ENCODE data around the gene C16orf95.
"Not testable (repeated sequence)": the region's sequence is repeated elsewhere in the genome, so short reads cannot be mapped to it uniquely, and the experiment has no call there.

C16orf95 gene

DNA sequence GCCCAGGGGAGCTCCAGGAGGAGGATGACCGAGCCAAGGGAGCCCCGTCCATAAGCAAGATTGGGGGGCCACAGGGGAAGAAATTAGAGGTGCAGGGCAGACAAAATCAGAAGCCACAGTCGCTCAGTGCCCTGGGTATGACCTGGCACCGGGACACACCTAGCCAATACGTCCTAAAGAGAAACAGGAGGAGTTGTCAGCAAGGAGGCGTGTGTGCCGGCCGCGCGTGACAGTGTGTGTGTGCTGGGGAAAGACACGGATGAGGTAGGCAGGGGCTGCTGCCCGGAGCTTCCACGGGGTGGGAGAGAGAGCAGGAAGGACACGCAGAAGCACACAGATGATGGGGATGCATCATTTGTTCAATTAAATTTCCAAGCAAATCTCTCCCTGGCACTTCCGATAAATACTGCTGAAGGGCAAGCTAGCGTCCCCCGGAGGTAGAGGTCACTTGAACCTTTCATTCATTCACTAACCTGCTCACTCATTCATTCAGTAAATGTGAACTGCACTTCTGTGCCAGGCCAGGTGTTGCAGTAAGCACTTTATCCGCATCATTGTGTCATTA is 38.0 kb downstream of the C16orf95 start:
- no peak for DNase-seq

- peak; percentile 80 for DNase-seq
These were observed 38.8 kb downstream of the C16orf95 start for GRCh38 chr16:87278191-87279093.

DNA sequence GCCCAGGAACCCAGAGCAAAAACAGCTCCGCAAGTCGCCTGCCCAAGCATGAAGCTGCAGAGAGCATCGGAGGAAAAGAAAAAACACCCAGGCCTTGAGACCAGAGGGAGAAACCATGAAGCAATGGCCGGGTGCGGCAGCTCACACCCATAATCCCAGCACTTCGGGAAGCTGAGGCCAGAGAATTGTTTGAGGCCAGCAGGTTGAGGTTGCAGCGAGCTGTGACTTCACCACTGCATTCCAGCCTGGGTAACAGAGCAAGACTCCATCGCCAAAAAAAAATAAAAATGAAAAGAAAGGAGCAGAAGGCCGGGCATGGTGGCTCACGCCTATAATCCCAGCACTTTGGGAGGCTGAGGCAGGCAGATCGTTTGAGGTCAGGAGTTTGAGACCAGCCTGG is 40.3 kb downstream of the C16orf95 start:
- no peak for DNase-seq

- no peak for DNase-seq
These were observed 41.0 kb downstream of the C16orf95 start for GRCh38 chr16:87276091-87276701.

GRCh38 chr16:87274794-87275193 is 42.4 kb downstream of the C16orf95 start:
- no peak for DNase-seq

- DNase-seq: no peak
These were observed 43.6 kb downstream of the C16orf95 start for GRCh38 chr16:87273471-87274030.

DNA sequence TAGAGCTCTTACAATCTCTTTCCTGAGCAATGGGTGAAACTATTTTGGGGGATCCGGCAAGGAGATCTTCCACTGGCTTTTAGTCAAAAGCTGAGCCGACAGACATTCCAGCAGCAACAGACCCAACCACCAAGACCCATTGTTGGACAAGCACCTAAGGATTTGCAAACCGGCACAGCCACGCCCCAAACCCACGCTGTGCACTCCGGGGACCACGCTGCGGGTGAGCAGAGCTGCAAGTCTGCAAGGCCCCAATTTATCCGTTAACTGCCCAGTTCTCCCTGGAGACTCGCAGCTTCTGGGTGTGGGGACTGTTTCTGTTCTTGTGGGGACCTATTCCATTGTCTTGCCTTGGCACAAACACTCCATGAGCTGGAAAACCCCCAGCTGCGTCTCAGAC is 45.9 kb downstream of the C16orf95 start:
- DNase-seq: no peak

DNA sequence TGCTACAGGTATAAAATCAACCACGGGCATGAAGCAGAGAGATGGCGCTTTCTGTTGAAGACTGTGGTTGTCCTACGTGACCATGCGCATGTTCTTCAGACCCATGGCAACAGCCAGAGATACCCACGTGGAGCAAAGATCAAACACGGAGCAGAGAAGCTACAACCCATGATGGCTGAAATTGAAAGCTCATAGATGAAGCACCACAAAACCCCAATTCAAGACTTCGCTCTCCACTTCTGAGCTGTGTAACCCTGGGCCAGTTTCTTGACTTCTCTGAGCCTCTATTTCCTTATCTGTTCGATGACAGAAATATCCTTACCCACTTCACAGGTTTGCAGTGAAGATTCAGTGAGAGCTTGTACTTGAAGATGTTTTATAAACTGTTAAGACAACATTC is 49.6 kb downstream of the C16orf95 start:
- no peak for DNase-seq

GRCh38 chr16:87266846-87267245 is 50.3 kb downstream of the C16orf95 start:
- DNase-seq: no peak

DNA sequence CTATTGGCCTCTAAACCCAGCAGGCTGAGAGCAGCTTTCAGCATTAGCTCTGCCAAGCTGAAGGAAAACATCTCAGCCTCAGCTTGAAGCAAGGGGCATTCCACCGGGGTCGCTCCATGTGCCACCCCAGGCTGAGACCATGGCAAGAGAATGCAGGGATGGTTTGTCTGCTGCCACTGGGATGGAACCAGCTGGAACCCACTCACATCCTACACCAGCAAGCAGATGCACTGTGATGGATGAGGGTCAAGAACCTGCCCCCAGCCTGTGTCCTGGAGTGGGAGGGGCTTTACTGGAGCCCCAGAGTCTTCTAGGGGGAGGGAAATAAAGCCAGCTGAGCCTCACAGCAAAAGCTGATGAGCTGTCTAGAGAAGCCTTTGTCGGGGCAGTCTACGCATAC is 51.9 kb downstream of the C16orf95 start:
- no peak for DNase-seq

- DNase-seq: no peak
These were observed 52.6 kb downstream of the C16orf95 start for GRCh38 chr16:87264634-87265033.

DNA sequence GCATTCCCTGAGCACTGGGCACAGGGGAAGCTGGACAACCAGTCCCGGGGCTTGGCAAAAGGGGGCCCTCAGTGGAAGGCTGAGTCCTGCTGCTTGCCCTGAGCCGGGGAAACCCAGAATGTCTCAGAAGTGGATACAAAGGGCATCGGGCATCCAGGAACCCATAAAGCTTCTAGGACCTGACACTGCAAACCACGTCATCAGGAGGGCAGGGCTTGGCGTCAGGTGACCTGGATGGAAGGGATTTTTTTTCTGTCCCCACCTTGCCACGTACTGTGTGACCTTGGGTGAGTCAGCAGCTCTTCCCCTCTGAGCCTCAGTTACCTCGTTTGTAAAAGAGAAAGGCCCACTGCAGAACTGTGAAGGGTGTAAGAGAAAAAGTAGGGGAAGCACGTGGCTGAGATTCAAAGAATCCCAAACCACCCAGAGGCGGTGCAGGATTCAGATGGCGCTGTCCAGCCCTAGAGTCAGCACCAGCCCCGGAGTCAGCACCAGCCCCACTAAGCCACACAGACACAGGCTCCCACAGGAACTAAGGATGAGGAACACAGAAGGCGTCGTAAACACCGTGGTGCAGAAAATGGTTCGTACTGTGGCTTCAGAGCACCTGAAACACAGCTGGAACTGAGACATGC is 53.7 kb downstream of the C16orf95 start:
- no peak for DNase-seq

GRCh38 chr16:87259431-87259830 is 57.8 kb downstream of the C16orf95 start:
- no peak for DNase-seq

DNA sequence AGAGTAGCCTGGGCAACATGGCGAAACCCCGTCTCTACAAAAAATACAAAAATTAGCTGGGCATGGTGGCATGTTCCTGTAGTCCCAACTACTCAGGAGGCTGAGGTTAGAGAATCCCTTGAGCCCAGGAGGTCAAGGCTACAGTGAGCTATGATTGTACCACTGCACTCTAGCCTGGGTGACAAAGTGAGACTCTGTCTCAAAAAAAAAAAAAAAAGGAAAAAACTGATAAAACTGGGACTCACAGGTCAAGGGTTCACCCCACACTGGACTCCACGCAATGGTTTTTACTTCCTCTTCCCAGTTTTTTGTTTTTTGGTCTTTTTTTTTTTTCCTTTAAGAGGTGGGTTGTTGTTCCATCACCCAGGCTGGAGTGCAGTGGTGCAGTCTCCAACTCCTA is 58.5 kb downstream of the C16orf95 start:
- DNase-seq: not testable (repeated sequence)

DNA sequence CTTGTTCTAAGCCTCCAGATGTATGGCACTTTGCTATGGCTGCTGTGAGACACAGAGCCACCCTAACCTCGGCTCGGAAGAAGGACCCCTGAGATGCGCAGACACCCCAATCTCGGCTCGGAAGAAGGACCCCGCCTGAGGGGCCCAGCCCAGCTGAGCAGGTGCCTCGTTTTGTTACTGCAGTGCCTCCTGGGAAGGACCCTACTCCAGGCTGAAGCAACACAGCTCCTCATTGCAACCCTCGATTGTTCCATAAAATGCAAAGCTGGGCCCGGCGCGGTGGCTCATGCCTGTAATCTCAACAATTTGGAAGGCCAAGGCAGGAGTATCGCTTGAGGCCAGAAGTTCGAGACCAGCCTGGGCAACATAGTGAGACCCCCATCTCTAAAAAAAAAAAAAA is 61.3 kb downstream of the C16orf95 start:
- no peak for DNase-seq

GRCh38 chr16:87254734-87255133 is 62.5 kb downstream of the C16orf95 start:
- DNase-seq: no peak

- DNase-seq: no peak
These were observed 62.9 kb downstream of the C16orf95 start for GRCh38 chr16:87254296-87254695.

GRCh38 chr16:87253536-87253935 is 63.7 kb downstream of the C16orf95 start:
- DNase-seq: no peak

Data from hematopoietic multipotent progenitor cell treated with erythropoietin and hydrocortisone succinate and interleukin-3 and kit ligand, for 6 days (in vitro differentiated cells).